ENCODE measurements around the gene PPM1B. TPM values are rescaled to one million over a fixed set of nuclear protein-coding genes. Genes with fewer than 3 reads are reported as not detected.
"Not testable (repeated sequence)": the region's sequence is repeated elsewhere in the genome, so short reads cannot be mapped to it uniquely, and the experiment has no call there.

PPM1B gene
- total RNA-seq, 2 donors from 2014 or later = 69.9 to 99.3 TPM

DNA sequence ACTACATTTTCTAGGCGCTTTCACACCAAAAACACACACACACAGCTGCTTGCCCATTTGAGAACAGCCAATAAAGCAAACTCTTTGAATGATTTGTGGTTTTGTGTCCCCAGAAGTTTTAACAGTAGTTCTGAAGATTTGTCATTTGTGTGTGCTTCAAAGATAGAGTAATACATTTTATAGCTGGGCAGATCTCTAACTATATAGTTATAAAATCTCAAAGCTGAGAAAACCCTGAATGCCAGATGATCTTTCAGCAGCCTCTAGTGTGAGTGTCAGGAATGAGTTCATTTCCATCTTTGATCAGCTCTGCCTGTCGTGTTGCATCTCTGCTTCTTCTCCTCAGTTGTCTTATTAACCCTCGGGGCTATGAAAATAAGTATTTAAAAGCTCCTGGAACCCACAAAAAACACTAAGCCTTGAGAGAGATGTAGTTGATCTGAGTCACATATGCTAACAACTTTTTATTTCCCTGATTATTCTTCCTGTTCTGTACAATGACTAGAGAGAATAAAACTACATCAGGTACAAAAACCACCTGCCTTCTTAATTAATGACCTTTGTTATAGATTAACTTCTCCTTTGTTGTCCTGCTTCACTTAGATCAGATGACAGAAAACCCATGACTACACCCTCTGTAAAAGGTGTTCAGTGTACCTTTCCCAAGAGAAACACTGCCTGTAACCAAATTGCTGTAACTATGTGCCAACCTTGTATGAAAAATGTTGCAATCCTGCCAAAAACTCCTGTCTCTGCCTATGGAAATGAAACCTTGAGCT lies 76.6 kb downstream of the PPM1B start:
- ATAC-seq (ENCODE audit: insufficient number of reproducible peaks, low FRiP score, low read depth) = no peak
- no peak overlapping the region for H3K4me3 ChIP-seq

DNA sequence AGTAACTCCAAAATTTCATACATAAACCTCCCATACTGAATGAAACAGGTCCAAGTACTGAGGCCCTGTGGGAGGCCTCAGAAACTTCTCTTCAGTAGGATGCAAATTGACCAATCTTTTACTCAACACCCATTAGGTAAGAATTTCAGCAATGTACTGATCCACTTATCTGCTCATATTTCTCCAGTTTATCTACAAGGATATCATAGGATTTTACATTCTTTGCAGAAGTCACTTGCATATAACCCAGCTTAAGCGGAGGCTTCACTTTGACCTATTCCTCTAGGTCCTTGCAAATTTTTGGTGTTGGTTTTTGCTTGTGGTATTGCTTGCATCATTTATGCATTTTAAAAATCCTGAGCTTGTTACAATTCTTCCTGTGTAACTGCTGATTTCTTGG lies 77.8 kb downstream of the PPM1B start:
- Histone ChIP-seq H3K36me3 (no peaks in the 10 kb centered on the region), H3K9me3 (no peaks in the 10 kb centered on the region), H3K4me3 (no peak overlapping the region), H3K4me1 (ENCODE audit: control insufficient read depth in 1 of 2, low read depth in 2 of 2) (peaks cover 3 to 18% of the 10 kb centered on the region in 2 donors), H3K27ac (no peak overlapping the region), H3K27me3 (replicated peaks; ENCODE audit: insufficient read depth) (no peaks in the 10 kb centered on the region)
- no peak for ATAC-seq (ENCODE audit: insufficient number of reproducible peaks, low FRiP score, low read depth)
- TF ChIP-seq, protein P1, sequence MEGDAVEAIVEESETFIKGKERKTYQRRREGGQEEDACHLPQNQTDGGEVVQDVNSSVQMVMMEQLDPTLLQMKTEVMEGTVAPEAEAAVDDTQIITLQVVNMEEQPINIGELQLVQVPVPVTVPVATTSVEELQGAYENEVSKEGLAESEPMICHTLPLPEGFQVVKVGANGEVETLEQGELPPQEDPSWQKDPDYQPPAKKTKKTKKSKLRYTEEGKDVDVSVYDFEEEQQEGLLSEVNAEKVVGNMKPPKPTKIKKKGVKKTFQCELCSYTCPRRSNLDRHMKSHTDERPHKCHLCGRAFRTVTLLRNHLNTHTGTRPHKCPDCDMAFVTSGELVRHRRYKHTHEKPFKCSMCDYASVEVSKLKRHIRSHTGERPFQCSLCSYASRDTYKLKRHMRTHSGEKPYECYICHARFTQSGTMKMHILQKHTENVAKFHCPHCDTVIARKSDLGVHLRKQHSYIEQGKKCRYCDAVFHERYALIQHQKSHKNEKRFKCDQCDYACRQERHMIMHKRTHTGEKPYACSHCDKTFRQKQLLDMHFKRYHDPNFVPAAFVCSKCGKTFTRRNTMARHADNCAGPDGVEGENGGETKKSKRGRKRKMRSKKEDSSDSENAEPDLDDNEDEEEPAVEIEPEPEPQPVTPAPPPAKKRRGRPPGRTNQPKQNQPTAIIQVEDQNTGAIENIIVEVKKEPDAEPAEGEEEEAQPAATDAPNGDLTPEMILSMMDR (IDR thresholded peaks at IDR 0.05) = no peak
- DNase-seq (ENCODE audit: low spot score) = no peak

More for the DNA sequence above, 76.6 kb downstream of the PPM1B start:
- TF ChIP-seq, protein P1 (IDR thresholded peaks at IDR 0.05) = no peak
- Histone ChIP-seq H3K36me3 (no peaks in the 10 kb centered on the region), H3K4me1 (ENCODE audit: control insufficient read depth in 1 of 2, low read depth in 2 of 2) (peaks cover 3 to 18% of the 10 kb centered on the region in 2 donors), H3K27me3 (replicated peaks; ENCODE audit: insufficient read depth) (no peaks in the 10 kb centered on the region), H3K9me3 (no peaks in the 10 kb centered on the region), H3K27ac (no peak overlapping the region)
- no peak for DNase-seq (ENCODE audit: low spot score)

DNA sequence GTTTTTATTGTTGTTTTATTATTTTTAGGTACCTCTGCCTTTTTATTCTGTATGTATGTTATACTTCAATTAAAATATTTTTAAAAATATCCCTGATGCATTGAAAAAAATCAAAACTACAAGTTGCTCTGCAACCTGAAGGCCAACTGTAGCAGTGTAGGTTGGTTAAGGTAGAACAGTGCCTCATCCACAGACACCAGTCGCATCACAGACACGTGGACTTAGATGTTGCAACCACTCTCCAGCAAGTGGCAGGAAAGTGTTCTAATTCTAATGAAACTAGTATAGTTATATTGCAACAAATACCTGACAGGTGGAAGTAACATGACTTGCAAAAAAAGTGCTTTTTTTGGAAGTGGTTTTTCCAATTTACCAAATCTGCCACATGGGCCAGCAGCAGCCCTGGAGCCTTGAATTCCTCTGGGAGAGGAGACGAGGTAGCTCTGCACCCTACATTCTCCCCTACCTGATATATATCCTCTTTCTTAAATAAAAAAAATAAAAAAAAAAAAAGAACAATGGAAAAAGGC lies 78.2 kb downstream of the PPM1B start:
- Histone ChIP-seq H3K9me3 (no peaks in the 10 kb centered on the region), H3K4me1 (ENCODE audit: control insufficient read depth in 1 of 2, low read depth in 2 of 2) (peaks cover 3 to 18% of the 10 kb centered on the region in 2 donors), H3K27ac (no peak overlapping the region), H3K36me3 (no peaks in the 10 kb centered on the region), H3K4me3 (no peak overlapping the region), H3K27me3 (replicated peaks; ENCODE audit: insufficient read depth) (no peaks in the 10 kb centered on the region)
- ATAC-seq (ENCODE audit: insufficient number of reproducible peaks, low FRiP score, low read depth) = no peak
- TF ChIP-seq, protein P1 (IDR thresholded peaks at IDR 0.05) = no peak
- no peak for DNase-seq (ENCODE audit: low spot score)

DNA sequence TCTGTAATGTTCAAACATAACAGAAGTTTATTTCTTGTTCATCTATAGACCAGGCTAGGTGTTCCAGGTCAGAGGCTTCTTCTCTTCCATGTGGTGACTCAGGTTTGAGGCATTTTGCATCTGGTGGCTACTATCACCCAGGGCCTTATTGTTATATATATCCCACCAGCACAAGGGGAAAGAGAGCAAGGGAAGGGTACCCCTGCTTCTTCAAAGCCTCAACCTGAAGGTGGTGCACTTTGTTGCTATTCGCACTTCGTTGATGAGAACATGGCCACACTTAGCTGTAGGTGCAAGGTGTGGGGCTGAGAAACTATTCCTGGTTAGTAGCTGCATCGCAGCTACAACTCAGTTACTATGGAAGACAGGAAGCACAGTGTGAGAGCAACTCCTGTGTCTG lies 79.2 kb downstream of the PPM1B start:
- TF ChIP-seq, protein P1 (IDR thresholded peaks at IDR 0.05) = no peak
- Histone ChIP-seq H3K27me3 (replicated peaks; ENCODE audit: insufficient read depth) (no peaks in the 10 kb centered on the region), H3K9me3 (no peaks in the 10 kb centered on the region), H3K36me3 (no peaks in the 10 kb centered on the region), H3K27ac (no peak overlapping the region), H3K4me3 (no peak overlapping the region), H3K4me1 (ENCODE audit: control insufficient read depth in 1 of 2, low read depth in 2 of 2) (peaks cover 3 to 18% of the 10 kb centered on the region in 2 donors)
- no peak for DNase-seq (ENCODE audit: low spot score)
- ATAC-seq (ENCODE audit: insufficient number of reproducible peaks, low FRiP score, low read depth) = no peak

DNA sequence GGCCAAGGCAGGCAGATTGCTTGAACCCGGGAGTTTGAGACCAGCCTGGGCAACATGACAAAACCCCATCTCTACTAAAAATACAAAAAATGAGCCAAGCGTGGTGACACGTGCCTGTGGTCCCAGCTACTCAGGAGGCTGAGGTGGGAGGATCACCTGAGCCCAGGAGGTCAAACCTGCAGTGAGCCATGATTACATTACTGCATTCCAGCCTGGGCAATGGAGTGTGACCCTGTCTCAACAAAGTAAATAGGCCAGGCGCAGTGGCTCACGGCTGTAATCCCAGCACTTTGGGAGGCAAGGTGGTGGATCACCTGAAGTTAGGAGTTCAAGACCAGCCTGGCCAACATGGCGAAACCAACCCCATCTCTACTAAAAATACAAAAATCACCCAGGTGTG lies 80.6 kb downstream of the PPM1B start:
- not testable (repeated sequence) for H3K27me3 ChIP-seq (replicated peaks; ENCODE audit: insufficient read depth); H3K9me3 ChIP-seq; H3K27ac ChIP-seq; H3K4me3 ChIP-seq; ATAC-seq (ENCODE audit: insufficient number of reproducible peaks, low FRiP score, low read depth); DNase-seq (ENCODE audit: low spot score); H3K36me3 ChIP-seq
- peaks cover 0 to 17% of the 10 kb centered on the region in 2 donors for H3K4me1 ChIP-seq (ENCODE audit: control insufficient read depth in 1 of 2, low read depth in 2 of 2)

Data from thoracic aorta (tissue), 2 donors.